ENCODE measurements around the gene TP53I11. TPM values are rescaled to one million over a fixed set of nuclear protein-coding genes. Genes with fewer than 3 reads are reported as not detected.

Gene TP53I11
- total RNA-seq, 1 donor from 2014 or later, result 39.4 TPM

DNA sequence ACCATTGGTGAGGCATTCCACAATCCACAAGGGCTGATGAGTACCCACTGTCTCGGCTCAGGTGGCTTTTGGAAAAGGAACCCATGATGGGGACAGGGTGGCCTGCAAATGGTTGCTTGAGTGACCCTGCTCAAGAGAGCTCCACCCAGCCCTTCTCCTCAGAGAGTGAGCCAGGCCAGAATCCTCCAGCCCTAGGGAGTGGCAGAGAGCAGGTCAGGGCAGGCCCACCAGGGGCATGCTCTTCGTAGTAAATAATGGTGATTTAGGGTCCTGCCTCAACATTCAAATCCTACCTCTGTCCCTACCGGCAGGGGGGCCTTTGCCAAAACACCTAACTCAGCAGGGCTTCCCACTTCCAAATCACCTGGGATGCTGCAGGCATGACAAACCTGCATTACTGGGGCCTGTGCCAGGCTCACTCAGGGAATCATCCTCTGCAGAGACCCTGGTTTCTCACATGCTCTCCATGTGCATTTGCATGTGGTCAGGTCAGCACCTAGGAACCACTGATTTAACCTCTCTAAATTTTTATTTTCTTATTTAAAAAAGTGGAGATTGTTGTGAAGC lies 17.3 kb upstream of the TP53I11 start:
- no peak for DNase-seq
- Histone ChIP-seq H3K36me3 (no peaks in the 10 kb centered on the region), H3K9me3 (replicated peaks) (no peaks in the 10 kb centered on the region), H3K4me1 (peaks cover 14% of the 10 kb centered on the region), H3K4me3 (no peak overlapping the region), H3K27ac (replicated peaks) (no peak overlapping the region), H3K27me3 (ENCODE audit: low read depth) (no peaks in the 10 kb centered on the region)
- TF ChIP-seq CTCF (IDR thresholded peaks at IDR 0.05; ENCODE audit: borderline replicate concordance), result no peak
- intact Hi-C loops (cut with micrococcal nuclease), result no loop called here

GRCh38 chr11:44966694-44967093 lies 16.0 kb upstream of the TP53I11 start:
- no peak for DNase-seq
- Histone ChIP-seq H3K27ac (replicated peaks) (no peak overlapping the region), H3K27me3 (ENCODE audit: low read depth) (no peaks in the 10 kb centered on the region), H3K36me3 (no peaks in the 10 kb centered on the region), H3K9me3 (replicated peaks) (no peaks in the 10 kb centered on the region), H3K4me3 (no peak overlapping the region), H3K4me1 (peaks cover 8% of the 10 kb centered on the region)
- intact Hi-C loops (cut with micrococcal nuclease), result no loop called here
- no peak for TF ChIP-seq CTCF (IDR thresholded peaks at IDR 0.05; ENCODE audit: borderline replicate concordance)

DNA sequence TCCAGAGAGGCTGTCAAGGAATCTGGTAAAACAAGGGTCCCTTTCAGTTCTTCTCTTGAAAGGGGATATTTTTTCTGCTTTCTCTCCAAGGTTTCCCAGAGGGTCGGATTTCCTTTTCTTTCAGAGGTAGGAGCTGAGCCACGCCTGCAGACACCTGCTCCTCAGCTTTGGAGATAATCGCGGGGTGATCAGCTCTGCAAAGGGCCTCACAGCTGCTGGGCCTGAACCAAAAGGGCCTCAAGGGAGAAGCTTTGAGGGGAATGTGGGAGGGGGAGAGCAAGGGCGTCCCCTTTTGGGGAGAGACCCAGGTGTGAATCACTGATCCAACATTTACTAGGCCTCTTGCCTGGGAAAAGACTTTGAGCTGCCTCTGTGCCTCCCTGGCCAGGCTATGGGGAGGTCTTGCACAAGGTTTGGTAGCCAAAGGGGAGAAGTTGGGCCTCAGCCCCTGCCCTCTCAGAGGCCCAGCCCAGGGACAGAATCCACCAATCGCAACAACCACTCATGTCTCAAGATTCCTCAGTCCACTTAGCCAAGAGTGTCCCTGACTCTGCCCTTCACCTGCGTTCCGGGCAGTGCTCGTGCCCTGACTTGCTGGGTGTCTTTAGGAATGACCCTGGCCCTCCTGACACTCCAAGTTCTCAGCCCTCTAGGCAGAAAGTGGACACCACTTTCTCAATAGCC lies 14.0 kb upstream of the TP53I11 start:
- no peak for TF ChIP-seq CTCF (IDR thresholded peaks at IDR 0.05; ENCODE audit: borderline replicate concordance)
- H3K36me3 ChIP-seq, result no peaks in the 10 kb centered on the region
- H3K4me1 ChIP-seq, result no peaks in the 10 kb centered on the region
- no peak overlapping the region for H3K4me3 ChIP-seq
- no peaks in the 10 kb centered on the region for H3K9me3 ChIP-seq (replicated peaks)
- DNase-seq, result no peak
- no peaks in the 10 kb centered on the region for H3K27me3 ChIP-seq (ENCODE audit: low read depth)
- intact Hi-C loops (cut with micrococcal nuclease), result no loop called here
- H3K27ac ChIP-seq (replicated peaks), result no peak overlapping the region

- Histone ChIP-seq H3K27me3 (ENCODE audit: low read depth) (no peaks in the 10 kb centered on the region), H3K27ac (replicated peaks) (no peak overlapping the region), H3K9me3 (replicated peaks) (no peaks in the 10 kb centered on the region), H3K4me3 (no peak overlapping the region), H3K36me3 (no peaks in the 10 kb centered on the region), H3K4me1 (no peaks in the 10 kb centered on the region)
- intact Hi-C loops (cut with micrococcal nuclease), result no loop called here
- TF ChIP-seq CTCF (IDR thresholded peaks at IDR 0.05; ENCODE audit: borderline replicate concordance), result no peak
- no peak for DNase-seq
These were observed 13.3 kb upstream of the TP53I11 start for GRCh38 chr11:44963948-44964347.

DNA sequence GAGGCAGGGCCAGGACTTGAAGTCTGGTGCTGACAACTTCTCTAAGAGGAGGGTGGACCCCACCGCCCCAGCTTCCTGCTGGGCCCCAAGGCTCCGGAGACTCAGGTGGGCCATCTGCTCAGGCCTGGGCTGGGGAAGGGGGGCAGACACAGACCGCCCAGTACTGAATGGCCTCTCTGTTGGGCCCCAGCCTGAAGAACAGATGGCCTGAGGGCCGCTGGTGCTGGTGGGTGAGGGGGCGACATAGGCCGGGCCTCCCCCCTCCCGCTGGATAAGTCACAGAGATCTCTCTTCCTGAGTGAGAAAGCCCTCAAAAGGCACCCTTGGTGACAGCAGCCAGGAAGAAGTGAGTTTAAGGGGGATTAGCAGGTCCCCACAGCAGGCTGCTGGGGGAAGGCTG lies 12.5 kb upstream of the TP53I11 start:
- no peaks in the 10 kb centered on the region for H3K27me3 ChIP-seq (ENCODE audit: low read depth)
- no peak for DNase-seq
- TF ChIP-seq CTCF (IDR thresholded peaks at IDR 0.05; ENCODE audit: borderline replicate concordance), result no peak
- no peaks in the 10 kb centered on the region for H3K4me1 ChIP-seq
- H3K36me3 ChIP-seq, result no peaks in the 10 kb centered on the region
- intact Hi-C loops (cut with micrococcal nuclease), result no loop called here
- H3K9me3 ChIP-seq (replicated peaks), result no peaks in the 10 kb centered on the region
- H3K4me3 ChIP-seq, result no peak overlapping the region
- no peak overlapping the region for H3K27ac ChIP-seq (replicated peaks)
